ENCODE data around the gene MDH2.
"Not testable (repeated sequence)": the region's sequence is repeated elsewhere in the genome, so short reads cannot be mapped to it uniquely, and the experiment has no call there.

Gene MDH2

DNA sequence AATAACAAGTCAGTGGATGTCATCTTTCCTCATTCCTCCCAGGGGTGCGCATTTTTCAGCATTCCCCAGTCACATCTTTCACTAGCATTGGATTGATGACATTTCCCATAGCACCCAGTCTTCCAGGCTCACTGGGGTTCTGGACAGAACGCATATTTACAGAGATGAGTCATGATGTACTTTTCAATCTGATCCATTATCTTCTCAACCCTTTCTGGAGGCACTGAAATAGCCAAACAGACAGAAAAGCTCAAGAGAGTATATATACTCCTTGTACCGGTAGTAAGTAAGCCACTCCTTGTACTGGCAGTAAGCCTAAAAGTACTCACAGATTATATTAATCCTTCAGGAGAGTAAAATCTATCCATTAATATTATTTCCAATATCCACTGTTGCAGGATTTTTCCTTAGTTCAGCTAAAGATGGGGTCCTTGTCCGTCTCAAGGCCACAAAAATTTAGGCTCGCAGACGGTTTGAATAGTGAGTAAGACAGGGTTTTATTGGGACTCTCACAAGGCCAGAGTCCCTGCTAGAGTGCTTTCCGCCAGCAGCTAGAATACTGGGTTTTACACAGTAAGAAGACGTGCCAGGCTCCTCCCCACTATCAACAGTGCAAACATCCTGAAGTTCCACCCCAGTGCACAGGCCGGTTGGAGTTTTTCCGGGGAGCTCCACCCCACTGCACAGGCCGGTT is 60.8 kb downstream of the MDH2 start:
- CTCF ChIA-PET: no interaction called here
- no peak for DNase-seq (ENCODE audit: extremely low spot score)
- POLR2A ChIA-PET: no interaction called here
- TF ChIP-seq, protein P1, sequence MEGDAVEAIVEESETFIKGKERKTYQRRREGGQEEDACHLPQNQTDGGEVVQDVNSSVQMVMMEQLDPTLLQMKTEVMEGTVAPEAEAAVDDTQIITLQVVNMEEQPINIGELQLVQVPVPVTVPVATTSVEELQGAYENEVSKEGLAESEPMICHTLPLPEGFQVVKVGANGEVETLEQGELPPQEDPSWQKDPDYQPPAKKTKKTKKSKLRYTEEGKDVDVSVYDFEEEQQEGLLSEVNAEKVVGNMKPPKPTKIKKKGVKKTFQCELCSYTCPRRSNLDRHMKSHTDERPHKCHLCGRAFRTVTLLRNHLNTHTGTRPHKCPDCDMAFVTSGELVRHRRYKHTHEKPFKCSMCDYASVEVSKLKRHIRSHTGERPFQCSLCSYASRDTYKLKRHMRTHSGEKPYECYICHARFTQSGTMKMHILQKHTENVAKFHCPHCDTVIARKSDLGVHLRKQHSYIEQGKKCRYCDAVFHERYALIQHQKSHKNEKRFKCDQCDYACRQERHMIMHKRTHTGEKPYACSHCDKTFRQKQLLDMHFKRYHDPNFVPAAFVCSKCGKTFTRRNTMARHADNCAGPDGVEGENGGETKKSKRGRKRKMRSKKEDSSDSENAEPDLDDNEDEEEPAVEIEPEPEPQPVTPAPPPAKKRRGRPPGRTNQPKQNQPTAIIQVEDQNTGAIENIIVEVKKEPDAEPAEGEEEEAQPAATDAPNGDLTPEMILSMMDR (IDR thresholded peaks at IDR 0.05; ENCODE audit: control extremely low read depth, extremely low read depth, low read depth, missing control alignments): no peak

DNA sequence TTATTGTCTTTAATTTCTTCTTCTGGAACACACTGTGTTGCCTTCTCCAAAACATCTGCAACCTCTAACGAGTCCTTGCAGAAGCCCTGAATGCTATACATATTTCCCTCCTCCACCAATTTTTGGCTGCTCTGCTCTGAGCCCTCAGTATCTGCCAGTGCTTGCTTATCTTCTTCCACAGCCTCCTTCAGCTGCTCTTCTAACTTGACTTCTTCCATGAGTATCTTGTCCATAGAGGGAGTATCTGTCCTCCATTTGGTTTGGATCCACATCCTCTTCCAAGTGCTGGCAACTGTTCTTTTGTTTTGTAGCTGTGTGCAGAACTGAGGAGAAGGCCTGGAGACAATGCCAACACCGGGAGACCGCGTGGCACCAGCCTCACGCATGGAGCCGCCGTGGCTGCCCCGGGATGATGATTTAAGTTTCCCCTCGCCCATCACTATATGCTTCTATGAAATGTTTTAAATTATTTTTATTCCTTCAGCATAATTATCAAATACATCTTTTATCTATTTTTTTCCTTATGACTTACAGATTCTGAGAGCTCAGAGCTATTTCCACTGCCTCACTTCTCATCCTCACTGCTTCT is 65.2 kb downstream of the MDH2 start:
- CTCF ChIA-PET; POLR2A ChIA-PET; DNase-seq (ENCODE audit: extremely low spot score): not testable (repeated sequence)

DNA sequence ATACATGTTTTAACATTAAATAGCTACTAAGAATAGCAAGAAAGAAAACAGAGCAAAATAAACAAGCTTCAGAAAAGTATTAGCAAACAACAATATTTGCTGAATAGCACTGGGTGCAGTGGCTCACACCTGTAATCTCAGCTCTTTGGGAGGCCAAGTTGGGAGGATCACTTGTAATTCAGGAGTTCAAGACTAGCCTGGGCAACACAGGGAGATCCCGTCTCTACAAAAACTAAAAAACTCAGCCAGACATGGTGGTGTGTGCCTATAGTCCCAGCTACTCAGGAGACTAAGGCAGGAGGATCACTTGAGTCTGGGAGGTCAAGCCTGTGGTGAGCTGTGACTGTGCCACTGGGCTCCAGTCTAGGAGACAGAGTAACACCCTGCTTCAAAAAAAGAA is 66.8 kb downstream of the MDH2 start:
- DNase-seq (ENCODE audit: extremely low spot score); CTCF ChIA-PET; POLR2A ChIA-PET: not testable (repeated sequence)

All from GM10248 (cell line).